Measurements from ENCODE around the gene IKBKE. TPM values are rescaled to one million over a fixed set of nuclear protein-coding genes. Genes with fewer than 3 reads are reported as not detected.

Gene IKBKE
- total RNA-seq, 2 experiments from 2014 or later: 64.8 to 72.7 TPM

GRCh38 chr1:206506405-206507283, 36.4 kb downstream of the IKBKE start:
- Mint-ChIP-seq H3K9me3 (ENCODE audit: low read depth) (no peaks in the 10 kb centered on the region), H3K27ac (no peak overlapping the region), H3K4me1 (peaks cover 49% of the 10 kb centered on the region), H3K36me3 (peaks cover 2% of the 10 kb centered on the region), H3K27me3 (peaks cover 25% of the 10 kb centered on the region), H3K4me3 (peak overlapping the region; percentile 67)
- peak; percentile 46 for DNase-seq
- peak; percentile 42 for ATAC-seq
- CTCF ChIA-PET: interaction anchor here (0.6 to 2.9 kb wide), 18 partner anchors 17 to 515 kb away, joined by 3 to 20 read pairs (median 4); partner anchors contain the start of genes DYRK3, EIF2D and IKBKE

- Mint-ChIP-seq H3K9me3 (ENCODE audit: low read depth) (no peaks in the 10 kb centered on the region), H3K27ac (no peak within 1 kb of the TSS), H3K4me1 (peaks cover 48% of the 10 kb centered on the region), H3K4me3 (peak within 1 kb of the TSS; percentile 67), H3K36me3 (peaks cover 2% of the 10 kb centered on the region), H3K27me3 (peaks cover 26% of the 10 kb centered on the region)
- CTCF ChIA-PET: interaction anchor here (0.7 to 2.9 kb wide), 16 partner anchors 17 to 514 kb away, joined by 3 to 20 read pairs (median 6); partner anchors contain the start of genes DYRK3, EIF2D and IKBKE
- peak; percentile 87 for ATAC-seq
- peak; percentile 90 for DNase-seq
Observed at GRCh38 chr1:206507284-206508129, 37.2 kb downstream of the IKBKE start, which contains the start of gene RASSF5. Gene RASSF5 (plus strand): TSS chr1:206507531. CDS start chr1:206507603, 72 bp downstream.

DNA sequence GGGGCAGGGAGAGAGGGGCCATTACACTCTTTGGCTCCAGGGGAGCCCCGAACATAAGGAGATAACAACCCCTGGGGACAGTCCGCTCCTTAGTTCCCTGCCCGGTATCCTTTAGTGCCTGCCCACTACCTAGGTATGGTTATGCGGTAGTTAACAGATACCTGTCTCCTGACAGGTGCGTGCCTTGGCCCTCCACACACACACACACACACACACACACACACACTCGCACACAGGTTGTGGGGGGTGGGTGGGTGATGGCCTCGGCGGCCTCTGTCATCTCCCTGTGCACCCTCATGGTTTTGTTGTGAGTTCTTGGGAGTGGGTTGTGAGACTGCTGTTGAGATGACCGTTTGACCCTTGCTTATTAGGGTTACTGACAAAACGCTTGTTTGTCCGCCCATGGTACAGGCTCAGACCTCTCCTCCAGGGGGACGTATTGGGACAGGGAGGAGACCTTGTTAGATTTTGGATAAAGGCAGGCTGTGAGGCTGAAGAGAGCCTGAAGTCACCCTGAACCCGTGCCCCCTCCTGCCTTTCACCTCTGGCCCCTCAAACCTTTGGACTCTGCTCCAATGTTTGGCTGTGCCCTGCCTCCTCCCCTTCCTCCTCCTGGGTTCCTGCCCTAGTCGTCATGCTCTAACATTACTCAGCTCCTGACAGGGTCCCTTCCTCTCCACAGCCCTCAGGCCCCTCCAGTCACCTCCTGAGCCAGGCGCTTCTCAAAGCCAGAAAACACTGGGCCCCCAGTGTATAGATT, 38.0 kb downstream of the IKBKE start:
- H3K27me3 Mint-ChIP-seq: peaks cover 26% of the 10 kb centered on the region
- no peak overlapping the region for H3K27ac Mint-ChIP-seq
- H3K36me3 Mint-ChIP-seq: peaks cover 2% of the 10 kb centered on the region
- H3K4me1 Mint-ChIP-seq: peaks cover 41% of the 10 kb centered on the region
- ATAC-seq (no peak), DNase-seq (no peak)
- CTCF ChIA-PET: interaction anchor here (2.8 kb wide), 1 partner anchor 156 kb away, joined by 20 read pairs; no protein-coding TSS in a partner anchor
- peak overlapping the region; percentile 47 for H3K4me3 Mint-ChIP-seq
- H3K9me3 Mint-ChIP-seq (ENCODE audit: low read depth): no peaks in the 10 kb centered on the region

GRCh38 chr1:206508956-206509355, 38.7 kb downstream of the IKBKE start:
- Mint-ChIP-seq H3K27me3 (peaks cover 26% of the 10 kb centered on the region), H3K4me3 (peak overlapping the region; percentile 31), H3K9me3 (ENCODE audit: low read depth) (no peaks in the 10 kb centered on the region), H3K27ac (no peak overlapping the region), H3K4me1 (peaks cover 36% of the 10 kb centered on the region), H3K36me3 (peaks cover 2% of the 10 kb centered on the region)
- DNase-seq (no peak), ATAC-seq (no peak)
- CTCF ChIA-PET: no interaction called here

- H3K4me3 Mint-ChIP-seq: no peak overlapping the region
- peaks cover 28% of the 10 kb centered on the region for H3K4me1 Mint-ChIP-seq
- CTCF ChIA-PET: no interaction called here
- no peak for DNase-seq
- no peak for ATAC-seq
- H3K27me3 Mint-ChIP-seq: peaks cover 26% of the 10 kb centered on the region
- no peaks in the 10 kb centered on the region for H3K36me3 Mint-ChIP-seq
- H3K27ac Mint-ChIP-seq: no peak overlapping the region
- no peaks in the 10 kb centered on the region for H3K9me3 Mint-ChIP-seq (ENCODE audit: low read depth)
Observed at GRCh38 chr1:206509612-206510257, 39.5 kb downstream of the IKBKE start.

GRCh38 chr1:206510371-206510770, 40.1 kb downstream of the IKBKE start:
- Mint-ChIP-seq H3K4me3 (no peak overlapping the region), H3K4me1 (peaks cover 21% of the 10 kb centered on the region), H3K27ac (no peak overlapping the region), H3K27me3 (peaks cover 26% of the 10 kb centered on the region), H3K36me3 (no peaks in the 10 kb centered on the region), H3K9me3 (ENCODE audit: low read depth) (no peaks in the 10 kb centered on the region)
- ATAC-seq: no peak
- DNase-seq: no peak
- CTCF ChIA-PET: no interaction called here

- DNase-seq: no peak
- Mint-ChIP-seq H3K4me1 (peaks cover 15% of the 10 kb centered on the region), H3K4me3 (no peak overlapping the region), H3K27ac (no peak overlapping the region), H3K27me3 (peaks cover 34% of the 10 kb centered on the region), H3K36me3 (no peaks in the 10 kb centered on the region), H3K9me3 (ENCODE audit: low read depth) (no peaks in the 10 kb centered on the region)
- CTCF ChIA-PET: interaction anchor here (2.5 kb wide), 1 partner anchor 33 kb away, joined by 7 read pairs; no protein-coding TSS in a partner anchor
- ATAC-seq: no peak
Observed at GRCh38 chr1:206511362-206512057, 41.2 kb downstream of the IKBKE start.

DNA sequence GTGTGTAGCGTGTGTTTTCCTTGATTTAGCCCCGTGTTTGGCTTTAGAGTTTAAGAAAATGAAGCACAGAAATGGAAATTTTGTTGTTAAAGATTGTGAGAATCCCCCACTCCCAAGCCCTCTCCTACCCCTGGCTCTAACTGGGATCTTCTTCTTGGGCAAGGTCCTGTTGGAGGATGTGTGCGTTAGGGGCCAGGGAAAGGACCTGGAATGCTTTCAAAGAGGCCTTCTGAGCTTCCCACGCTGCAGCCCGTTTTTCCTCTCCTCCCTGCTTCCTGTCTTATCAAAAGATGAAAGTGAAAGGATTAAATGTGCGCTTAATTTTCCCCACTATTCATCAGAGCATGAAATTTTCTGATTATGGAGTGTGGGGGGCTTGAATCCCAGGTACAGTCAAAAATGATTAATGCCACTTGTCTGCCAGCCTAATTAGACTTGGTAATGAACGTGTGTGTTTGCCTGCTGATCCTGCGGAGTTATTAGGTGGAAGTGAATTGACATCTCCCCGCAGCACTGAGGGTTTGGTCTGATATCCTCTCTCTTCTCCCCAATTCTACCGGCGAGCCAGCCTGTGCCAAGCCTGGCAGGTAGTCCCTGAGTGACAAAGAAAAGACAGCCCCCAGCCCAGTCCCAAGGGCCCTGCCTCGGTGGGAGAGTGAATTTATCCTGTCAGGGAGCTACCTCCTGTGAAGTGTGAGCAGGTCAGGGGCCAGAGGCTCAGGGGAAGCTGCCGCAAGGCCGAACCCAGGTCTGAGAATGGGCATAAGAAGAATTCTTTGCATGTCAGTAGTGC, 42.0 kb downstream of the IKBKE start:
- CTCF ChIA-PET: interaction anchor here (0.8 to 2.5 kb wide), 4 partner anchors 13 to 69 kb away, joined by 3 to 7 read pairs (median 3); no protein-coding TSS in a partner anchor
- H3K36me3 Mint-ChIP-seq: no peaks in the 10 kb centered on the region
- H3K9me3 Mint-ChIP-seq (ENCODE audit: low read depth): no peaks in the 10 kb centered on the region
- H3K27me3 Mint-ChIP-seq: peaks cover 34% of the 10 kb centered on the region
- ATAC-seq (no peak), DNase-seq (no peak)
- H3K27ac Mint-ChIP-seq: no peak overlapping the region
- H3K4me3 Mint-ChIP-seq: no peak overlapping the region
- H3K4me1 Mint-ChIP-seq: peaks cover 12% of the 10 kb centered on the region

GRCh38 chr1:206512851-206513180, 42.5 kb downstream of the IKBKE start:
- Mint-ChIP-seq H3K4me1 (peaks cover 12% of the 10 kb centered on the region), H3K9me3 (ENCODE audit: low read depth) (no peaks in the 10 kb centered on the region), H3K36me3 (no peaks in the 10 kb centered on the region), H3K4me3 (no peak overlapping the region), H3K27ac (no peak overlapping the region), H3K27me3 (peaks cover 33% of the 10 kb centered on the region)
- ATAC-seq (no peak), DNase-seq (no peak)
- CTCF ChIA-PET: interaction anchor here (0.8 to 2.5 kb wide), 4 partner anchors 14 to 69 kb away, joined by 3 to 7 read pairs (median 3); no protein-coding TSS in a partner anchor

DNA sequence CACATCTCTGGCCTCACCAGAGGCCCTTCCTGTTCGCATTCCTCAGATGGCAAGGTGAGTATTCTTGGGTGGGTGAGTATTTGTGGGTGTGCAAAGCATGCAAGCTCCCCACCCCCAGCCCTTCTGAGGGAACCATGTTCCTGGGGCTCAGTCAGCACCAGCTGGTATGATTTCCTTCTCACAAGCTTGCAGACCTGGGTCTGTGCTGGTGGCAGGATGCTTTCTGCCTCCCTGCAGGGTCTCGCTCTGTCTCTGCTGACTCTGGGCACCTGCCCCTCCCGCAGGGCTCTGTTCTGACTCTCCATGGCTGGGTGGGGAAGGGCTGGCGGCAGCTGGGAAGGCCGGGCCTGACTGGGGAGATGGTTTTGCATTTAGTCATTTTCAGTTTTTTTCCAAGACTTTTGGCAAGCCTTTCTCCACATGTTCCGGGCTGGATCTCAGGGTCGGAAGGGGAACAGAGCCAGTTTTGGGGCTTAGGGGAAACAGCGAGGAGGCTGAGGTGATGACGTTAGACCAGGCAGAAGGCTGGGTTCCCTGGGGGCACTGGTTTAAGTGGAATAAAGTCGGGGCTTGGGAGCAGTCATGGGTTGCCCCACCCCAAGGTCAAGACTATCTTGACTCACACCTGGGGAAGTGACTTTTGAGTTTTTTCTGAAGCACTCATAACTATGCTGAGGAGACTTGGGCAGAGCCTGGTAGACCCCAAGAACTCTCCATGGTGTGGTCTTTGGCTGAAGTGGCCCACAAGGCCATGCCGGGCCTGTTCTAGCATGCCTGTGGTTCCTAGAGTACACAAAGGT, 43.2 kb downstream of the IKBKE start:
- no peaks in the 10 kb centered on the region for H3K9me3 Mint-ChIP-seq (ENCODE audit: low read depth)
- ATAC-seq (no peak), DNase-seq (no peak)
- no peak overlapping the region for H3K27ac Mint-ChIP-seq
- H3K4me1 Mint-ChIP-seq: peaks cover 9% of the 10 kb centered on the region
- no peaks in the 10 kb centered on the region for H3K36me3 Mint-ChIP-seq
- H3K4me3 Mint-ChIP-seq: no peak overlapping the region
- CTCF ChIA-PET: interaction anchor here (0.9 to 2.5 kb wide), 2 partner anchors 31 to 68 kb away, joined by 3 to 7 read pairs; no protein-coding TSS in a partner anchor
- H3K27me3 Mint-ChIP-seq: peaks cover 26% of the 10 kb centered on the region
